Fibroblast of the conjunctiva (primary cell): Measurements from ENCODE around the gene CACNA1C.
A peak's percentile ranks its signal among the peaks of the same experiment; 100 is the strongest.
"Not testable (repeated sequence)": the region's sequence is repeated elsewhere in the genome, so short reads cannot be mapped to it uniquely, and the experiment has no call there.

ENCODE experiments used
- DNase-seq: peaks from one replicate; pipeline ENCODE4 v3.0.0-alpha.2; 2010; ENCODE audit warnings: low read depth

The CACNA1C gene

GRCh38 chr12:2691345-2692071 lies 638.7 kb downstream of the CACNA1C start:
- DNase-seq, result no peak

GRCh38 chr12:2692080-2692479 lies 639.3 kb downstream of the CACNA1C start:
- DNase-seq, result no peak

- no peak for DNase-seq
These were observed 640.6 kb downstream of the CACNA1C start for GRCh38 chr12:2693244-2693860.

DNA sequence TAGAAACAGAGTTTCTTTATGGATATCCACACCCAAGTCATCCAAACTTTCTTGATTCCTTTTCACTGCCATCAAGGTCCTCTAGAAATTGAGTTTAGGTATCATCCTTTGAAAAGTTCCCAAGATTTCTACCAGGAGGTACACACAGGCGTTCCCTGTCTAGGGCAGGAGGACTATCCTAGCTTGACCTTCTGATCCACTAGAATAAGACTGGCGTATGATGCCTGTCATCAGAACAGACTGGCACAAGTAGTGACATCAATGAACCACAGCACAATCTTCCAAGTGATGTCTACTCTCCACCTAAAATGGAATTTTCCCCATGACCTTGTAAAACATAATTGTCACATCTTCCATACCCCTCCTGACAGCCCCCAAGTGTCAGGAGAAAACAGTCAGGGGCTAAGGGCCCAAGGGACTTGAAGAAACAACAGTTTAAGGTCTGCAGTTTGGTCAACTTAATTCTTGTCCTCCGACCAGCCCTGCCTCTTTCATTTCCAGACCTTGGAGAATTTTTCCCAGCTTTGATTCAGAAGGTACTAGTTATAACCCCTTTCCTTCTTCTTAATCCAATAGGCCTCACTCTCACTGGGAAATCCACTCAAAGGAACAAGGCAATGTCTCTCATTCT lies 641.3 kb downstream of the CACNA1C start:
- no peak for DNase-seq

DNA sequence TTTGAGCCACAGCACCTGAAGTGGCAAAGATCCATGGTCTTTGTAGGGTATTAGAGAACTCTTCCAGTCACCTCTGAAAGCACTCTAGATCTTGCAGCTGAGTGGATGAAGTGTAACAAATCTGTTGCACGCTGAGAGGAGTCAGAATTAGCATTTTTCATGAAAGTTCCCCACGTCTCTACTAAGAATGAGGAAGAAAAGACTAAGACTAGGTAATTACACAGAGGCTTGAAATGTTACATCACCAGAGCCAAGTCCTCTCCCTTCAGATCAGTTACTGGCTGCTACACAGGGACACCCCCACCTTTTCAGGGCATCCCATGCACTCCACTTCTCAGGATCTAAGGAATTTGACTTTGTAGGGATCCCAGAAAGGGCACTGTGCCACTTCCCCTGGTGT lies 643.3 kb downstream of the CACNA1C start:
- DNase-seq, result no peak

DNA sequence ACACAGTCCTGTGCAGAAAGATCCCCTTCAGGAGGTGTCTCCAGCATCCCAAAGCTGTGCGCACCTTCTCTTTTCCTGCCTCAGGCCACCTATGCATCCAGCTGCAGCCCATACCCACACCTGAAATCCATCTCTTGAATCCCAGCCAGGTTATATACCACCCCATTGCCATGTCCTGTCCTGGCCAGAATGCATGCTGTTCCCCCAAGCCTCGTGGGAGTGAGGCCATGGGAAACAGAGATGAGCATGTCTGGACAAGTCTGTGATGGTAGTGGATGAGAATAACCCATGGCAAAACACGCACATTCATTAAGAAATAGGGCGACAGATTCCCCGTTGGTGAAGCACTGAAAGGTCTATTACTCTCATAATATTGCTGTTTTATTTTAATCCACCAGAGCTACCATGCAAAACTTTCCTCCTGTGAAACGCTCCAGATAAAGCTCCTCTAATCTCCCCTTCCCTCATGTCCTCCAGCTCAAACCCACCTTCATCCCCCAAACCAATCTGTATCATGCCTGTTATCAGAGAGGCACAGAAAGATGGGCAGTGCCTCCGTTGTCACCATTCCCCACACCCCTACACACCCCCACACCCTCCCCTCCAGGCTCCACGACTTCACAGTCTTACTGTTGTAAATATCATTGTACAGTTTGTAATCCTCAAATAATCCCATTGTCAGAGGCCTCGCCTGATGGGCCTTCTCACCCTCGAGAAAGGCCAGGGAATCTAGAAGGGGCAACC lies 644.4 kb downstream of the CACNA1C start:
- no peak for DNase-seq

DNA sequence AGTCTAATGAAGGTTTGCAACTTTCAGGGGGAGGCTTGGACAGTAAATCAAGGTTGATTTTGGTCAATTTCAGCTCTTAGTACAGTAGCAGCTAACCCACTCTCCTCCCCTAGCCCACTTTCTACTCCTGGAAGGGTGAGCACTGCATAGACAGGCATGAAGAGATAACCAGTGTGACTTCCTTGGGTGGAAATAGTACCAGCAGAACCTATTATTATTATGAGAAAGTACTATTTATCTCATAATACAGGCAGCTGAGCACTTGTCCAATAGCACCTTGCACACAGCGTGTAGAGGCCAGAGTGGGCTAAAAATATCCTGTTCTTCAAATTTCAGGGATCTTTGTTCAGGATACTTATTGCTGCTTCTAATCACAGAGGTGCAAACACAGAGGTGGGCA lies 645.8 kb downstream of the CACNA1C start:
- no peak for DNase-seq

GRCh38 chr12:2710701-2711100 lies 657.9 kb downstream of the CACNA1C start:
- no peak for DNase-seq

DNA sequence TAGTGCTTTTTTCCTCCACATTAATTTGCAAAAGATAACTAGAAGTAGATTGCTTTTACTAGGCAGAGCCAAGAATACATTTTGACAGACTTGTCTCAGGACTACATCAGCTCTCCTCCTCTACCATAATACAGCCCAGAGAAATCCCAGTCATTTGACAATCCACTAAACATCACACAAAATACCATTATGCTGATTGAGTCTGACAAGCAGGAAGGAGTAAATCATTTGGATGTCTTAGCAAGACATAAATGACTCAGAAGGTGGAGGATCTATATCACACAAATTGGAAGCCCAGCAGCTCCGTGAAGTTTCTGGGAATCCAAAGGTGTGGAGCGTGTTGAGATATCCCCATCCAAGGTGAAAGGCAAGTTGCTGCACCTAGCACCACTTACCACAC lies 666.6 kb downstream of the CACNA1C start:
- no peak for DNase-seq

- DNase-seq, result no peak
These were observed 670.0 kb downstream of the CACNA1C start for GRCh38 chr12:2722806-2723205.

DNA sequence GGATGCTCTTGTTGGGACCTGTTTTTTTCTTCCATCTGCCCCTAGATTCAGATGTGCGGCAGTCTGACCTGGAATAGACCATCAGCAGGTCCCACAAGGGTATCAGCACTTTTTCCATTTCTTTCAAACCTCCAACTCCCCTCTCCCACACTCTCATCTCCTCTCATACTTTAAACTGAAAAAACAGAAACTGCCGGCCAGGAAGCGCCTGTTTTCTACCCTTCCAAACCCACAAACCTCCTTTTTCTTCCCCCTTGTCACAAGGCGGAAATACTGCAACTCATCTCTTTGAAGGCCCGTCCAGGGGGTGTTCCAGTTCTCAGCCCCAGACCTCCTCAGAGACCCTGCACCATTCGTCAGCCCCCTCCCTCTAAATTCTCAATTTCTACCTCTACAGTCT lies 679.5 kb downstream of the CACNA1C start:
- DNase-seq, result no peak

GRCh38 chr12:2733493-2734355 lies 680.9 kb downstream of the CACNA1C start:
- DNase-seq, result no peak

DNA sequence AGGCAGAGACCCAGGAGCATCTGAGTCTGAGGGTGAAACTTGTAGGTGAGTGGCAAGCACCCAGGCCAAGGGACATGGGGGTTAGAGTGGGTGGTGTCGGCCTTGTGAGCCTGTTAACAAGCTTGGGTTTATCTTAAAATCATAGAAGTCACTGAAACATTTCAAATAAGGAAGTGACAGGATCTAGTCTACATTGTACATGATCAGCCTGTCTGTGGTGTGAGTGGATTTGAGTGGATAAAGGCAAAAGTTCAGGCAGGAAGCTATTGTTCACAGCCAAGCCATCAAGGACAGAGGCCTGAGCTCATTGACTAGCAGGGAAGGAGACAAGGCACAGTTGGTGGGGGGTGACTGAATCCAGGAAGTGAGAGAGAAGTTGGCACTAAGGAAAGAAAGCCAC lies 682.6 kb downstream of the CACNA1C start:
- DNase-seq, result no peak

DNA sequence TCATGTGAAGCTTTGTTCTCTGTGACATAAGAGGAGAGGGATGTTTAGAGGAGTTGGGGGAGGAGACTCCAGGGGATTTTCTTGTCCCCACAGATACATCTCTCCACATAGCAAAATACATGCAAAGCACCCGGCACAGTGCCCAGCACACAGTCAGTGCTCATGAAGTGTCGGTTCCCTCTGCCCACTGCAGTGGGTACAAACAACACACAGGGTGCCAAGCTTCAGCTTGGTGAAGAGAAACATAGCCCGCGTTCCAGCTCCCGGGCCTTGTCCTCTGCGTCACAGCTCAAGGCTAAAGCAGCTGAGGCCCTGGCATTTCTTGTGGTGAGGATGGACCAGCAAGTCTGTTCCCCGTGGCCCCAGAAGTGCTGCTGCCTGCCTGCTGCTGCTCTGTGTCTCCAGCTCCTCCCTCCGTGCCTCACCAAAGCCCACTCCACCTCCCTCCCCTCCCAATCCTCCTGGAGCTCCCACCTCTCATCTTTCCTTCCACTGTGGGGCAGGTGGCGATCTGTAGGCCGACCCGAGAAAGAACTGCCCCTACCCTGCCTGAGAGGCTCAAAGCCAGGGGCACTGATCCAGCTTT lies 685.0 kb downstream of the CACNA1C start:
- no peak for DNase-seq

DNA sequence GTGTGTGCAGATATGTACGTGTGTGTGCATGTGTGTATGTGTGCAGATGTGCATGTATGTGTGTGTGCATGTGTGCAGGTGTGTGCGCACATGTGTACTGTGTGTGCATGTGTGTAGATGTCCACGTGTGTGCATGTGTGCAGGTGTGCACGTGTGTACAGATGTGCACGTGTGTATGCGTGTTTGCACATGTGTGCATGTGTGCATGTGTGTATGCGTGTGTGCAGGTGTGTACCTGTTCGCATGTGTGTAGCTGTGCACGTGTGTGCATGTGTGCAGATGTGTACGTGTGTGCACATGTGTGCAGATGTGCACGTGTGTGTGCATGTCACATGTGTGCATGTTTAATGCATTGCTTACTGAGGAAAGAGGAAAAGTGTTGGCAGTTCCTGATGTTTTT lies 686.3 kb downstream of the CACNA1C start:
- no peak for DNase-seq

DNA sequence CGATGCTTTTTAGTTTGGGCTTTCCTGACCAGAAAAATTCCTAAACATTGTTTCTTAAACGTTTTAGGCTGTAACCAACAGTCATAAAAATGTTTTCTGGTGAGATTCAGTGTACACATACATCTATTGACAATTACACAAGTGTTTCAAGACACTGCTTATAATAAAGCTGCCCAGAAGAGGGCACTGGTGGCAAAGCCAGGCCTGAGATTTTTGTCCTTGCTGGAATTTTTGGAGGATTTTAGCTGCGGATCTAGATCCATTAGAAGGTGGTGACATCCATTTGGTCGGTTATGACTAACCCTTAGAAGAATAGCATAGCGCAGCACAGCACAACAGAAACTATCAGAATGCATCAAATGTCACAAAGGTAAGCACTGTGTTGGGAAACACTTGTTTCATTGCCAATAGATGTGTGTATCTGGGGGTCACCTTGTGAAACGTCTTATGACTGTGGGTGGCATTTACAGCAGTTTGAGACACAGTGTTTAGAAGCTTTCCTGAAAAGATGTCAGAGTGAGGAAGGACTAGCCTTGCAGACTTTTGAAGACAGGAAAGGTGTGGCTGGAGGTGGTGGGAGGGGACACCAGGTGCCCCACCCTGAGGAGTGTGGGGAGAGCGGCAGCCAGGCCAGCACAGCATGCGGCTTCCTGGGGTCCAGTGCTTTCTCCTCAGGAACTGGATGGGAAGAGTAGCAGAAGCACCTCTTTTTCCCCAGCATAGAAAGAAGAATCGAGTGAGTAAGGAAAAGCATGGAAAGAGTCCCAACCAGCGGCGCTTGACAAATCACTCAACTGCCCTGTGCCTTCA lies 687.2 kb downstream of the CACNA1C start:
- peak; percentile 6 for DNase-seq

GRCh38 chr12:2742037-2742436 lies 689.2 kb downstream of the CACNA1C start:
- DNase-seq, result not testable (repeated sequence)

DNA sequence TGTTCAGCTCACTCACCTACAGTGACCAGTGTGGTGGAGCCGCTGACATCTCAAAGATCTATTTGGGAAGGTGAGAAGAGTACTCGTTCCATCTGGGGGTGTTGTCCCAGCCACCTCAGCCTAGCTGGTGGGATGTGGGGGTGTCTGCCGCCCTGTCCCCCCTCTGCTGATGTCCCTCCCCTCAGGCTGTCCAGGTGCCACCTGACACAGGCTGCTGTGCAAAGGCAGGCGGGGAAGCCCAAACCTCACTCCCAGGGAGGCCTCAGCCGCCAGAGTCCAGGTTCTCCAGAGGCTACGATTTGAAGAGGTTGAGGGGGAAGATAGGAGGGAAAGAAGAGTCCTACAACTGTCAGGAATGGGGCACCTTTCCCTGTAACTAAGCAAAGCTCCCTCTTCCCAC lies 690.7 kb downstream of the CACNA1C start:
- no peak for DNase-seq

- DNase-seq, result no peak
These were observed 692.9 kb downstream of the CACNA1C start for GRCh38 chr12:2745655-2746054.
